Natural killer cell treated with Interleukin-12 subunit alpha and Interleukin-12 subunit beta and Interleukin-15 and Interleukin-18, amount 100 ng/mL, for 72 hours (primary cell): ENCODE data around the gene PACSIN3. TPM values are rescaled to one million over a fixed set of nuclear protein-coding genes. Genes with fewer than 3 reads are reported as not detected.
"Not testable (repeated sequence)": the region's sequence is repeated elsewhere in the genome, so short reads cannot be mapped to it uniquely, and the experiment has no call there.

Experiments
- ATAC-seq, 2 donors: fragments of 150-1000 bp; cut with Tn5 transposase in 1 of 2; sonication (Bioruptor Pico), chemical (Tn5 transposase) in 1 of 2; 2 replicates each; pipeline ENCODE4 v1.10.0; 2021
- DNase-seq: peaks from one replicate; pipeline ENCODE4 v3.0.0; 2022; ENCODE audit warnings: low spot score
- H3K27ac Mint-ChIP-seq, 2 donors: 1 replicate in 1 of 2; 2 replicates in 1 of 2; pipeline ENCODE4 v1.8.0; 2022; ENCODE audit warnings: mixed read lengths in 2 of 2, mild to moderate bottlenecking in 1 of 2, moderate library complexity in 1 of 2
- H3K27me3 Mint-ChIP-seq, 2 donors: 1 replicate in 1 of 2; 2 replicates in 1 of 2; pipeline ENCODE4 v1.8.0; 2022; ENCODE audit warnings: mixed read lengths in 2 of 2
- H3K36me3 Mint-ChIP-seq: one replicate; pipeline ENCODE4 v1.8.0; 2022; ENCODE audit warnings: mixed read lengths
- H3K4me1 Mint-ChIP-seq, 2 donors: 1 replicate in 1 of 2; 2 replicates in 1 of 2; pipeline ENCODE4 v1.8.0; 2022; ENCODE audit warnings: low read depth in 2 of 2, mixed read lengths in 2 of 2, mild to moderate bottlenecking in 1 of 2
- H3K4me3 Mint-ChIP-seq: one replicate; pipeline ENCODE4 v1.8.0; 2022; ENCODE audit warnings: mixed read lengths
- H3K9me3 Mint-ChIP-seq: 2 replicates; pipeline ENCODE4 v1.8.0; 2022; ENCODE audit warnings: mixed read lengths
- total RNA-seq, 2 donors: library from RNA; stranded (reverse); gene quantifications; one replicate each; pipeline ENCODE4 v1.2.3, GENCODE V29; 2022

The PACSIN3 gene
- total RNA-seq, 2 donors from 2014 or later, result 1.1 to 4.0 TPM

DNA sequence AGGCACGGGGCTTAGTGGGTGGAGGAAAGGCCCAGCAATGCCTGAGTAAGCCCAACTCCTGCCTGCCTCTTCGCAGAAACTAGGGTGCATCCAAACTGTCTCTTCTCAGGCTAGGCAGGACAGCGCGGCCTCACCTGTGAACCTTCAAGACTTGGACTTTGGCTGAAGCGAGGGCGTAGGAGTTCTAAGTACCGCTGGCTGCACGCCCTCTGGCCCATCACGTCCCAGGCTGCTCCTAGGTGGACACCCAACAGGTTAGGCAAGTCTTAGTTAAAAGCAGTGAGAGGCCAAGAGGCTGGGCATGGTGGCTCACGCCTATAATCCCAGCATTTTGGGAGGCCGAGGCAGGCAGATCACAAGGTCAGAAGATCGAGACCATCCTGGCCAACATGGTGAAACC lies 26.7 kb upstream of the PACSIN3 start:
- DNase-seq (no peak), ATAC-seq (no peak)
- Mint-ChIP-seq H3K9me3 (no peaks in the 10 kb centered on the region), H3K36me3 (peaks cover 7% of the 10 kb centered on the region), H3K4me3 (peak overlapping the region; percentile 99), H3K27me3 (no peaks in the 10 kb centered on the region), H3K4me1 (peaks cover 26 to 32% of the 10 kb centered on the region in 2 donors), H3K27ac (peak overlapping the region; percentile 85 to 96)

DNA sequence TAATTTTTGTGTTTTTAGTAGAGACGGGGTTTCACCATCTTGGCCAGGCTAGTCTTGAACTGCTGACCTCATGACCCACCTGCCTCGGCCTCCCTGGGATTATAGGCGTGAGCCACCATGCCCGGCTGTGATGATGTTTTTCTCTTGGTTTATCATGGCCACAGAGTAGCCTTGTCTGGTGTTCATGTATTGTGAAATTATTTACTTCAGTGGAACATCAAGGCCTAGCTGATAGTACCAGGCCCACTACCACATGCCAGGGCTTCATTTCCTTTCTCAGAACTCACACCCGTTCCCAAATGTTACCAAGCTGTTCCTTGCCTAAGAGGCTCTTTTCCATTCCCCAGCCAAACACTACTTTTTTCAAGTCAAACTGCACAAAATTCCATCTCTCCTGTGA lies 22.4 kb upstream of the PACSIN3 start:
- peaks cover 3% of the 10 kb centered on the region in 2 donors for H3K4me1 Mint-ChIP-seq
- no peak for DNase-seq
- peaks cover 0 to 5% of the 10 kb centered on the region in 2 donors for H3K27me3 Mint-ChIP-seq
- no peak overlapping the region for H3K4me3 Mint-ChIP-seq
- no peak for ATAC-seq
- H3K36me3 Mint-ChIP-seq, result no peaks in the 10 kb centered on the region
- H3K9me3 Mint-ChIP-seq, result no peaks in the 10 kb centered on the region
- H3K27ac Mint-ChIP-seq, result no peak overlapping the region

DNA sequence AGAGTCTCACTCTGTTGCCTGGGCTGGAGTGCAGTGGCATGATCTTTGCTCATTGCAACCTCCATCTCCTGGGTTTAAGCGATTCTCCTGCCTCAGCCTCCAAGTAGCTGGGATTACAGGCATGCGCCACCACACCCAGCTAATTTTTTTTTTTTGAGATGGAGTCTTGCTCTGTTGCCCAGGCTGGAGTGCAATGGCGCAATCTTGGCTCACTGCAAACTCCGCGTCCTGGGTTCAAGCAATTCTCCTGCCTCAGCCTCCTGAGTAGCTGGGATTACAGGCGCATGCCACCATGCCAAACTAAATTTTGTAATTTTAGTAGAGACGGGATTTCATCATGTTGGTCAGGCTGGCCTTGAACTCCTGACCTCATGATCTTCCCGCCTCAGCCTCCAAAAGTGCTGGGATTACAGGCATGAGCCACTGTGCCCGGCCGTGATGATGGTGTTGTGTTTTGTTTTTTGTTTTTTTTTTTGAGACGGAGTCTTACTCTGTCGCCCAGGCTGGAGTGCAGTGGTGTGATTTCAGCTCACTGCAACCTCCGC lies 21.8 kb upstream of the PACSIN3 start:
- DNase-seq, H3K27me3 Mint-ChIP-seq, ATAC-seq, H3K36me3 Mint-ChIP-seq, H3K4me3 Mint-ChIP-seq, H3K9me3 Mint-ChIP-seq, H3K4me1 Mint-ChIP-seq, H3K27ac Mint-ChIP-seq: not testable (repeated sequence)

DNA sequence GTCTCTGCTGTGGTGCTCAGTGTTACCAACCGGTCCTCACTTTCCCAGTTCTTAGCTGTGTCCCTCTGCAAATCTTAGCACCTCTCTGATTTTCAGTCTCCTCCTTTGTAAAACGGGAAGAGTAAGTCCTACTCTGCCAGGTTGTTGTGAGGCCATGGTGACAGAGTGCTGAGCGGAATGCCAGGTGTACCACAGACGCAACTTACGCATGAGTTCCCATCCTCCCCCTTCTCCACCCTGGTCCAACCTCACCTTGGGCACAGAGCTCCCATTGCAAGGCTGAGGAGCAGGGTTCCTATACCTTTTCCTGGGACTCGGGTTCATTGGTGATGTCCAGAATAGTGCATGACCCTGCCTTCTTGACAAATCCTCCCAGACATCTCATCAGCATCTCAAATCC lies 21.2 kb upstream of the PACSIN3 start:
- Mint-ChIP-seq H3K4me3 (no peak overlapping the region), H3K36me3 (no peaks in the 10 kb centered on the region), H3K4me1 (peaks cover 0 to 3% of the 10 kb centered on the region in 2 donors), H3K27ac (no peak overlapping the region), H3K9me3 (no peaks in the 10 kb centered on the region), H3K27me3 (peaks cover 0 to 5% of the 10 kb centered on the region in 2 donors)
- ATAC-seq, result no peak
- DNase-seq, result no peak

DNA sequence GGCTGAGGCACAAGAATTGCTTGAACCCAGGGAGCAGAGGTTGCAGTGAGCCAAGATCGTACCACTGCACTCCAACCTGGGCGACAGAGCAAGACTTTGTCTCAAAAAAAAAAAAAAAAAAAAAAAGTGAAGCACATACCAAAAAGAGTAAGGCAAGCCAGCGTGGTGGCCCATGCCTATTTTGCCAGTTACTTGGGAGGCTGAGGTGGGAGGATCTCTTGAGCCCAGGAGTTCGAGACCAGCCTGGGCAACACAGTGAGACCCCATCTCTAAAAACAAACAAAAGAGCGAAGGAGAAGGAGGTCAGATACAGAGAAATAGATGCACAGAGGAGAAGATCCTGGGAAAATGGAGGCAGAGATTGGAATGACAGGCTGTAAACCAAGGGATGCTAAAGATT lies 20.3 kb upstream of the PACSIN3 start:
- H3K4me1 Mint-ChIP-seq, H3K36me3 Mint-ChIP-seq, H3K9me3 Mint-ChIP-seq, ATAC-seq, DNase-seq, H3K27me3 Mint-ChIP-seq, H3K27ac Mint-ChIP-seq, H3K4me3 Mint-ChIP-seq: not testable (repeated sequence)

DNA sequence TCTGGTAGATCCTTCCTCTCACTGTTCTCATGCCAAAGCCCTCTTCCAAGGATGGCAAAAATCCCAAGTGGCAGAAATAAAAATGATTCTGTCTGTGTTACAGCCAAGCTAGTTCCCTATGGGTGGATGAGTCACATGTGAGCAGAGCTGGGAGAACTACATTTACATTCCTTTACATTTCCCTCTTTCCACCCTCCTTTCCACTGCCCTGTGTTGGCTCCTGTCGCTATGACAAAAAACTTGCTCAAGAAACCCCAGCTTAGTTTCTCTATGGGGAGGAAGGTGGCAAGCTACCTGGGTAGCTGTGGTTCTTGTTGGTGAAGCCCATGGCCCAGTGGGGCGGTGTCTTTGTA lies 18.4 kb upstream of the PACSIN3 start:
- DNase-seq (no peak), ATAC-seq (no peak)
- Mint-ChIP-seq H3K9me3 (no peaks in the 10 kb centered on the region), H3K4me1 (no peaks in the 10 kb centered on the region), H3K4me3 (no peak overlapping the region), H3K36me3 (no peaks in the 10 kb centered on the region), H3K27me3 (peaks cover 0 to 5% of the 10 kb centered on the region in 2 donors), H3K27ac (no peak overlapping the region)

DNA sequence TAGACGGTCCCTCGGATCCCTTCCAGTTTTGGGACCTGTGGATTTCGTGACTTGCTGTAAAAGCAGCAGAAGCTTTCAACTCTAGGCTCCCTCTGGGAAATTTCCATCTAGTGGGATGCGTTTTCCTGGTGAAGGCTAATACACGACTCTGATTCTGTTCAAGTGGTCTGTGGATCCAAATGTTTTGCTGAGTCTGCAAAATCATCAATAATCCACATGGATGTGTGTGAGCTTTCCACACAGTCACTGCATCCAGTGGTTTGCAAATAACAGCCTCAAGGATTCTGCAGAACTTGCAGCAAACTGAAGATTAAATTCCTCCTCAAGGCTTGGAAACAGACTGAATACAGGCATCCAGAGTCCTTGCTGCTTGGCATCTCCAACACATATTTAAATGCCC lies 16.3 kb upstream of the PACSIN3 start:
- Mint-ChIP-seq H3K9me3 (no peaks in the 10 kb centered on the region), H3K4me1 (no peaks in the 10 kb centered on the region), H3K27me3 (peaks cover 0 to 5% of the 10 kb centered on the region in 2 donors), H3K4me3 (no peak overlapping the region), H3K27ac (no peak overlapping the region), H3K36me3 (no peaks in the 10 kb centered on the region)
- DNase-seq (no peak), ATAC-seq (no peak)

DNA sequence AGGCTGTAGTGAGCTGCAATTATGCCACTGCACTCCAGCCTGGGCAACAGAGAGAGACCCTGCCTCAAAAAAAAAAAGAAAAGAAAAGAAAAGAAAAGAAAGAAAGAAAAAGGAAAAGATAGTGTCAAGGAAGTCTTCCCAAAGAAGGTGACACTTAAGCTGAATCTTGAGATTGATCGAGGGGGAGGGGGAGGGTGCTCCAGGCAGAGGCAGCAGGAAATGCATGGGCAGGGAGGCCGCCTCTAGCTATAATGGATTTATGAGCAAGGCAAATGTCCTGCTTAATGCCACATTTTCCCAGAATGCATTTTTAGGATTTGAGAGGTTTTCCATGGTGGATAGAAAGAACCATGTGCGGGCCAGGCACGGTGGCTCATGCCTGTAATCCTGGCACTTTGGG lies 14.8 kb upstream of the PACSIN3 start:
- Mint-ChIP-seq H3K36me3 (no peaks in the 10 kb centered on the region), H3K27me3 (peaks cover 0 to 5% of the 10 kb centered on the region in 2 donors), H3K27ac (peak overlapping the region in 1 of 2 donors; percentile 60), H3K4me3 (no peak overlapping the region), H3K4me1 (no peaks in the 10 kb centered on the region), H3K9me3 (no peaks in the 10 kb centered on the region)
- DNase-seq (no peak), ATAC-seq (no peak)

DNA sequence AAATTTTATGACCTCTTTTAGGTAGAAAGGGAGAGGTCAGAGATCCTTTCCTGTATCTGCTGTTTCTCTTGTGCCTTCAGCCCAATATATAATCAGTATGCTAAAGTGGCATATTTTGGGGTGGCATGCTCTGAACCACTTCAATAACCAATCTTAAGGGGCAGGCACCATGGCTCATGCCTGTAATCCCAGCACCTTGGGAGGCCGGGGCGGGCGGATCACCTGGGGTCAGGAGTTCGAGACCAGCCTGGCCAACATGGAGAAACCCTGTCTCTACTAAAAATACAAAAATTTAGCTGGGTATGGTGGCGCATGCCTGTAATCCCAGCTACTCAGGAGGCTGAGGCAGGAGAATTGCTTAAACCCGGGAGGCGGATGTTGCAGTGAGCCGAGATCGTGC lies 11.9 kb upstream of the PACSIN3 start:
- ATAC-seq, H3K36me3 Mint-ChIP-seq, H3K9me3 Mint-ChIP-seq, DNase-seq, H3K4me3 Mint-ChIP-seq, H3K4me1 Mint-ChIP-seq, H3K27ac Mint-ChIP-seq, H3K27me3 Mint-ChIP-seq: not testable (repeated sequence)

DNA sequence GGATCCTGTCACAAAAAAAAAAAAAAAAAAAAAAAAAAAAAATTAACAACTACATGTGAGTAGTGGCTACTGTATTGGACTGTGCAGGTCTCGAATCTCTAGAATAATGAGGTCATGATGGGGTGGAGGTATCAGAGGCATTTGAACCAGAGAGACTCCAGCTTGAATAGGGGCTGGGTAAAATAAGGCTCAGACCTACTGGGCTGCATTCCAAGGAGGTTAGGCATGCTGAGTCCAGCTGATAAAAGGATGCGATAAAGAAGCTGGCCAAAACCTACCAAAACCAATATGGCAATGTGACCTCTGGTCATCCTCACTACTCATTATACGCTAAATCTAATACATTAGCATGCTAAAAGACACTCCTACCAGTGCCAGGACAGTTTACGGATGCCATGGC lies 5.9 kb upstream of the PACSIN3 start:
- H3K36me3 Mint-ChIP-seq, result no peaks in the 10 kb centered on the region
- DNase-seq (no peak), ATAC-seq (no peak)
- H3K4me3 Mint-ChIP-seq, result no peak overlapping the region
- H3K27ac Mint-ChIP-seq, result no peak overlapping the region
- H3K9me3 Mint-ChIP-seq, result no peaks in the 10 kb centered on the region
- peaks cover 7 to 14% of the 10 kb centered on the region in 2 donors for H3K27me3 Mint-ChIP-seq
- H3K4me1 Mint-ChIP-seq, result peaks cover 0 to under 1% of the 10 kb centered on the region in 2 donors

DNA sequence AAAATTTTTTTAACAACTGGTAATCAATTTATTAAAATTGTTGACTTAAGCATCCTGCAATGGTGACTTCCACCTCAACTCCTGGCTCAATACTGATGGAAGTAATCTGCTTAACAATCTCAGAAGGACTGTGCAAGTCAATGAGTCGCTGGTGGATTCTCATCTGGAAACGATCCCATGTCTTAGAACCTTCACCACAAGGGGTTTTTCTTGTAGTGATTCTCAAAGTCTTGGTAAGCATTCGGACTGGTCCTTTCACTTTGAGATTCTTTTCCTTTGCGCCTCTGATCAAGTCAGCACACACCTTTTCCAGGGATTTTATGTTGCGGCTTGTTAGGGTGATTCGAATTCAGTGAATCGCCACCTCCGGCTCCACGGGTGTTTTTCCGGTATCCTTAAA lies 4.9 kb upstream of the PACSIN3 start:
- ATAC-seq, H3K9me3 Mint-ChIP-seq, H3K27ac Mint-ChIP-seq, H3K4me3 Mint-ChIP-seq, H3K4me1 Mint-ChIP-seq, H3K36me3 Mint-ChIP-seq, DNase-seq: not testable (repeated sequence)
- H3K27me3 Mint-ChIP-seq, result peaks cover 7 to 14% of the 10 kb centered on the region in 2 donors

DNA sequence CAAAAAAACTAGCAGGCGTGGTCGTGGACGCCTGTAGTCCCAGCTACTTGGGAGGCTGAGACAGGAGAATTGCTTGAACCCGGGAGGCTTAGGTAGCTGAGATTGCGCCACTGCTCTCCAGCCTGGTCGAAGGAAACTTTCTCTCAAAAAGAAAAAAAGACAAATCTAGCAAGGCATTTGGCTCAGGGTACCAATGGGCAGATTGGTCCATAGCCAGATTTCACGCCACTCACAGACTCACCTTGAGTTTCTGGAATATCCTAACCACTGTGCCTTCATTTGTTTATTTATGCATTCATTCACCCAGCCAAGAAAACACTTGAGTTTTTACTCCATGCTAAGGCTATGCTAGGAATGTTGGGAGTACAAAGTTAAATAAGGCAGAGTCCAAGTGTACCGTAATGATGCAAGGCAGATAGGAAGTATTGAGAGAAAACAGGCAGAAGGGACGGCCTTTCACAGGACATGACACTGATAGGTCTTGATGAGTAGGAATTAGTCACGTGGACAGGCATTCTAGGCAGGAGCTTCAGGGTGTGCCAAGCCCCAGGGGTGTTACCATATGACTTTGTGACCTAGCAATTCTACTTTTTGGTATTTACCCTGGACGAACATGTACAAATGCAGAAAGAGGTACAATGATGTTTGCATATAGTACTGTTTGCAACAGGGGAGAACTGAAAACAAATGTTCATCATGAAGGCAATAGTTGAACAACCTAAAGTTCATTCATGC lies 3.0 kb upstream of the PACSIN3 start:
- no peaks in the 10 kb centered on the region for H3K9me3 Mint-ChIP-seq
- no peak overlapping the region for H3K4me3 Mint-ChIP-seq
- DNase-seq (no peak), ATAC-seq (no peak)
- H3K36me3 Mint-ChIP-seq, result no peaks in the 10 kb centered on the region
- H3K27me3 Mint-ChIP-seq, result peaks cover 9 to 18% of the 10 kb centered on the region in 2 donors
- H3K27ac Mint-ChIP-seq, result no peak overlapping the region
- H3K4me1 Mint-ChIP-seq, result peaks cover 0 to 3% of the 10 kb centered on the region in 2 donors

DNA sequence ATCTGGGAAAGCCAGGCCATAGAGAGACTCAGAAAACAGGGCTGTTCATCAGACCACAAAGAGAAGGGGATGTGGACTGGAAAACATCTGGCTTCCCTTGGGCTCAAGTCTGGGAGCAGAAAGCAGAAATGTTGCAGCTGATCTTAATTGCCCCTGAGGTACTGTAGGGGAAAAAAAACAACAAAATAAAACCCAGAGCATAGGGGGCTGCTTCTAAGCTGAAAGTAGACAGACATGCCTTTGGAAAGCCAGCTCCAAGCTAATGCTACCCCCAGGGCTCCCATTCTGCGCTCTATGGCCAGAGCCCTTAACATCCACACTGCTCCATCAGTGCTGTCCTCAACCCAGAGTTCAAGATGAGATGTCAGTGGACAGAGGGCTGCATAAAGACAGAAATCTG lies 2.0 kb upstream of the PACSIN3 start:
- H3K9me3 Mint-ChIP-seq, result no peaks in the 10 kb centered on the region
- H3K27ac Mint-ChIP-seq, result no peak overlapping the region
- H3K27me3 Mint-ChIP-seq, result peaks cover 10 to 18% of the 10 kb centered on the region in 2 donors
- DNase-seq, result no peak
- ATAC-seq, result no peak
- H3K4me3 Mint-ChIP-seq, result no peak overlapping the region
- H3K36me3 Mint-ChIP-seq, result no peaks in the 10 kb centered on the region
- H3K4me1 Mint-ChIP-seq, result peaks cover 0 to 3% of the 10 kb centered on the region in 2 donors

DNA sequence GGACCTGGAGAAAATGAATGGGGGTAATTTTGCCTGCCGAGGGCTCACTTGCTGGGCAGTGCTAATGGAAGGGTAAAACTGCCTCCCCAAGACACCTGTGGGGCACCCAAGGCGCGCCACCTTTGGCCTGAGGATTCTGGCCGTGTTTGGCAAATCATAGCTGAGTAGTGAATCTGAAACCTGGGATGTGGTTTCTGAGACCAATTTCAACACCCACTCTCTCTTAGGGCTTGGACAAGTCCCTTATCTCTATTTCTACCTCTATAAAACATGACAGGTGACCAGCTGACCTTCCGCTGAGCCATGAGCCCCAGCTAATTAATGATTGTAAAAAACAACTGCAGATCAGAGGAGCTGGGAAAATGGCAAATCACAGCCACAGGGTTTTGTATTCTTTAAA lies 1.5 kb upstream of the PACSIN3 start:
- H3K9me3 Mint-ChIP-seq, result no peaks in the 10 kb centered on the region
- DNase-seq (no peak), ATAC-seq (no peak)
- H3K27ac Mint-ChIP-seq, result no peak overlapping the region
- H3K4me1 Mint-ChIP-seq, result peaks cover 0 to 3% of the 10 kb centered on the region in 2 donors
- H3K4me3 Mint-ChIP-seq, result no peak overlapping the region
- no peaks in the 10 kb centered on the region for H3K36me3 Mint-ChIP-seq
- H3K27me3 Mint-ChIP-seq, result peaks cover 10 to 15% of the 10 kb centered on the region in 2 donors
